Natural killer cell (primary cell): ENCODE results near the gene GALT. TPM values are rescaled to one million over a fixed set of nuclear protein-coding genes. Genes with fewer than 3 reads are reported as not detected.
A peak's percentile ranks its signal among the peaks of the same experiment; 100 is the strongest.

Source experiments
- ATAC-seq, 3 donors: fragments of 150-1000 bp in 2 of 3; fragments of 200-7000 bp in 1 of 3; cut with Tn5 transposase; 1 replicate in 1 of 3; 2 replicates in 2 of 3; pipeline ENCODE4 v1.10.0; 2021; ENCODE audit warnings: mild to moderate bottlenecking in 2 of 3, moderate library complexity in 2 of 3
- DNase-seq, 2 donors: peaks; one replicate each; pipeline versions ENCODE4 v3.0.0 to v3.0.0-alpha.2; 2013 to 2021; ENCODE audit warnings: mixed read lengths in 1 of 2
- H3K27ac ChIP-seq: one replicate; pipeline ENCODE4 v1.5.1; 2013; ENCODE audit warnings: mild to moderate bottlenecking, low read length
- H3K27me3 ChIP-seq: one replicate; pipeline ENCODE4 v1.6.1; 2013; ENCODE audit warnings: low read length; ENCODE audit not compliant: control insufficient read depth, insufficient read depth
- H3K36me3 ChIP-seq: one replicate; pipeline ENCODE4 v1.6.1; 2013; ENCODE audit warnings: low read length; ENCODE audit not compliant: control insufficient read depth, insufficient read depth
- H3K4me1 ChIP-seq: one replicate; pipeline ENCODE4 v1.6.1; 2013; ENCODE audit warnings: low read length; ENCODE audit not compliant: control insufficient read depth, insufficient read depth
- H3K4me3 ChIP-seq: one replicate; pipeline ENCODE4 v1.5.1; 2013; ENCODE audit warnings: low read length
- H3K9me3 ChIP-seq: one replicate; pipeline ENCODE4 v1.6.1; 2013; ENCODE audit warnings: low read length; ENCODE audit not compliant: control insufficient read depth, insufficient read depth
- H3K27ac Mint-ChIP-seq, 2 donors: one replicate each; pipeline ENCODE4 v1.8.0; 2022; ENCODE audit warnings: mild to moderate bottlenecking in 2 of 2, mixed read lengths in 2 of 2, moderate library complexity in 1 of 2
- H3K27me3 Mint-ChIP-seq, 2 donors: one replicate each; pipeline ENCODE4 v1.8.0; 2022; ENCODE audit warnings: low read depth in 2 of 2, mixed read lengths in 2 of 2
- H3K36me3 Mint-ChIP-seq: one replicate; pipeline ENCODE4 v1.8.0; 2022; ENCODE audit warnings: mixed read lengths
- H3K4me1 Mint-ChIP-seq, 2 donors: one replicate each; pipeline ENCODE4 v1.8.0; 2022; ENCODE audit warnings: mixed read lengths in 2 of 2
- H3K4me3 Mint-ChIP-seq: one replicate; pipeline ENCODE4 v1.8.0; 2022; ENCODE audit warnings: mild to moderate bottlenecking, moderate library complexity, mixed read lengths
- H3K9me3 Mint-ChIP-seq, 2 donors: one replicate each; pipeline ENCODE4 v1.8.0; 2022; ENCODE audit warnings: mixed read lengths in 2 of 2
- WGBS: methylation state at CpG from one replicate; pipeline ENCODE4 v1.1.7; 2013; ENCODE audit warnings: missing lambda C conversion rate; ENCODE audit not compliant: insufficient coverage; 5-methylcytosine and 5-hydroxymethylcytosine counted together
- intact Hi-C: fragments of 100-400 bp; cut with micrococcal nuclease; formaldehyde crosslinking; loops from one replicate; pipeline ENCODE4 v1.14.2; 2022
- total RNA-seq, 4 donors: library from RNA; stranded (reverse); fragments of 120-200 nt in 1 of 4; gene quantifications; one replicate each; pipeline versions ENCODE4 v1.2.3 to v1.2.4, GENCODE V29; 2013 to 2022
- TF ChIP-seq, protein P1 (sequence below): fragments of 200-600 bp; IDR thresholded peaks from one replicate; pipeline ENCODE4 v1.8.0; 2022; ENCODE audit warnings: antibody characterized with exemption

GALT gene
- total RNA-seq, 3 donors from 2014 or later (not counting 1 experiment from before 2014, with no cell fraction given), result 81.9 to 118 (median 89.3) TPM

DNA sequence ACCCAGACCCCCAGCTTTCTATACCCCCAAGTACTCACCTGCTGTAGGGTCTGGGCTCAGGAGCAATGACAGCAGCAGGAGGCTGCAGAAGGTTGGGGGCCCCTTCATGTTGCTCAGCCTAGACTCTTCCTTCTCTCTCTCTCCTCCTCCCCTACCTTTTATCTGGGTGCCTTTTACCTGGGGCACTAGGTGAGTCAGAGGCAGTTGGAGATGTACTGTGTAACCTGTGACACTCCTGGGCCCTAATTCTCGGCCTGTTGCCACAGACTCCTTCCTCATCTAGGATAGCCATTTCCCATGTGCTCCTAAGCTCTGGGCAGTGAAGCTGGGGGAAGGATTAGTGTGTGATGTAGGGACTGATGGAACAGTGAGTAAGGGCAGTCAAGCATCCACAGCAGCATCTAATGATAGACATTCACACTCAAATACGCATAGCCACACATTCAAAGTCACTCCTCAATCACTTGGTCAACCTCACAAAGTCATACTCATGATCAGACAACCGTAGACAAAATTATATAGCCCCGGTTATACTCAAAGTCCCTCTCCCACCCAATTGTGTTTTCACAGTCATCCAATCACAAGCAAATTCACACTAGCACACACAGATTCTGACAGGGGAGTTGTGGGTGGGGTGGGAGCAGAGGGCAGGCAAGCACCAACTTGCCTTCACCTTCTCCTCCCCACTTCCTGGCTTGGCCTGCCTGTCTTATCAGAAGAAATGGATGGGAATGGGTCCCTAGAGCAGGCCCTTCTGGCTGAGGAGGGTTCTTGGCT, 16.2 kb downstream of the GALT start, which contains the start of gene CCL27:
TSS of gene CCL27 (minus strand) at position 132 of the 777 bp plus-strand sequence. CDS start at position 108, 24 bp downstream.
- H3K9me3 ChIP-seq, result no peaks in the 10 kb centered on the region
- peak within 1 kb of the TSS; percentile 8 for H3K27ac ChIP-seq
- no peaks in the 10 kb centered on the region for H3K9me3 Mint-ChIP-seq
- peak within 1 kb of the TSS in 1 of 2 donors; percentile 9 for H3K27ac Mint-ChIP-seq
- H3K36me3 ChIP-seq, result peaks cover 3% of the 10 kb centered on the region
- H3K36me3 Mint-ChIP-seq, result no peaks in the 10 kb centered on the region
- H3K4me3 Mint-ChIP-seq, result no peak within 1 kb of the TSS
- no peak for DNase-seq
- TF ChIP-seq, protein P1, sequence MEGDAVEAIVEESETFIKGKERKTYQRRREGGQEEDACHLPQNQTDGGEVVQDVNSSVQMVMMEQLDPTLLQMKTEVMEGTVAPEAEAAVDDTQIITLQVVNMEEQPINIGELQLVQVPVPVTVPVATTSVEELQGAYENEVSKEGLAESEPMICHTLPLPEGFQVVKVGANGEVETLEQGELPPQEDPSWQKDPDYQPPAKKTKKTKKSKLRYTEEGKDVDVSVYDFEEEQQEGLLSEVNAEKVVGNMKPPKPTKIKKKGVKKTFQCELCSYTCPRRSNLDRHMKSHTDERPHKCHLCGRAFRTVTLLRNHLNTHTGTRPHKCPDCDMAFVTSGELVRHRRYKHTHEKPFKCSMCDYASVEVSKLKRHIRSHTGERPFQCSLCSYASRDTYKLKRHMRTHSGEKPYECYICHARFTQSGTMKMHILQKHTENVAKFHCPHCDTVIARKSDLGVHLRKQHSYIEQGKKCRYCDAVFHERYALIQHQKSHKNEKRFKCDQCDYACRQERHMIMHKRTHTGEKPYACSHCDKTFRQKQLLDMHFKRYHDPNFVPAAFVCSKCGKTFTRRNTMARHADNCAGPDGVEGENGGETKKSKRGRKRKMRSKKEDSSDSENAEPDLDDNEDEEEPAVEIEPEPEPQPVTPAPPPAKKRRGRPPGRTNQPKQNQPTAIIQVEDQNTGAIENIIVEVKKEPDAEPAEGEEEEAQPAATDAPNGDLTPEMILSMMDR, result no peak
- intact Hi-C loops, result no loop called here
- no peaks in the 10 kb centered on the region for H3K27me3 ChIP-seq
- ATAC-seq, result no peak
- H3K27me3 Mint-ChIP-seq, result no peaks in the 10 kb centered on the region
- peaks cover 24% of the 10 kb centered on the region for H3K4me1 ChIP-seq
- WGBS, result 91% methylated on average over 3 of the region's 4 CpGs
- H3K4me3 ChIP-seq, result no peak within 1 kb of the TSS
- H3K4me1 Mint-ChIP-seq, result peaks cover 11 to 26% of the 10 kb centered on the region in 2 donors

- Mint-ChIP-seq H3K4me3 (no peak overlapping the region), H3K36me3 (no peaks in the 10 kb centered on the region), H3K27ac (peak overlapping the region in 1 of 2 donors; percentile 9), H3K9me3 (no peaks in the 10 kb centered on the region), H3K27me3 (no peaks in the 10 kb centered on the region), H3K4me1 (peaks cover 11 to 26% of the 10 kb centered on the region in 2 donors)
- peak in 1 of 2 donors; percentile 67 for DNase-seq
- Histone ChIP-seq H3K27ac (no peak overlapping the region), H3K36me3 (peaks cover 3% of the 10 kb centered on the region), H3K4me3 (no peak overlapping the region), H3K9me3 (no peaks in the 10 kb centered on the region), H3K4me1 (peaks cover 24% of the 10 kb centered on the region), H3K27me3 (no peaks in the 10 kb centered on the region)
- intact Hi-C loops, result no loop called here
- ATAC-seq, result no peak
- TF ChIP-seq, protein P1, result no peak
Measured at GRCh38 chr9:34663303-34663605, 16.8 kb downstream of the GALT start.

DNA sequence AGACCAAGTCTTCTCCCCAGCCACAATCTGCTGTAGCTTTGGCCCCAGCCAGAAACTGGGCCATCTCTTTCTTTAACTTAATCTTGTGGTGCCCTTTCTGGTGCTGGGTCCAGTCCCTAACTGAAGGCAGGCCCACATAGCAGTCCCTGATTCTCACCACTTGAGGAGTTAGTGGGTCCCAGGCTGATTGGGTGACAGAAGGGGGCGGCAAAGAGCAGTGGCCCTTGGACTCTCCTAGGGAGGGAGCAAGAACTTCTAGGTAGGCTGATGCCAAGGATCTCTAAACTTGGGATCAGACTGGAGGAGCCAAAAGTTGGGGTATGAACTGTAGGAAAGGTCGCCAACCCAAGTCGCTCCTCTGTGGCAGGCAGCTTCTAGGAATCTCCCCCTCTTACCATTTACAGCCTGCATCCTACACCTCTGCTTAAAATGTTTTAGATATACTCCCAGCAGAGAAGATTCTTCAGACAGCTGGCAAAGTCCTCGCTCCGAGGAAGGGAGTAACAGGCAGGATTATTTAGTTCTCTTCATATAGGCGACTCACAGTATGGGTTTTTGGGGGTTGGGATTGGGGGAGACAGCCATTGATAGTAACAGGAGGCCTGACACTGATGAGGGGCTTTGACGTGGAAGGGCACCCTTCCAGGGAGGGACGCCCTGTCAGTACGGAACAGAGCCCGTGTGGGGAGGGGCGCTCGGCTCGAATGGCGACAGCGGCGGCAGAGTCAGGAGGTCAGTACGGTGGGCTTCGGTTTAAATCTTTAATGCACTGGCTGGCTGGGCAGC, 18.0 kb downstream of the GALT start:
- H3K27ac ChIP-seq, result peak overlapping the region; percentile 7
- H3K27me3 ChIP-seq, result no peaks in the 10 kb centered on the region
- peak overlapping the region; percentile 86 to 92 for H3K27ac Mint-ChIP-seq
- peaks cover 11 to 26% of the 10 kb centered on the region in 2 donors for H3K4me1 Mint-ChIP-seq
- 23% methylated on average over 18 of the region's 18 CpGs for WGBS
- ATAC-seq (peak; percentile 43 to 57 (median 46)), DNase-seq (peak; percentile 65 to 86)
- H3K27me3 Mint-ChIP-seq, result no peaks in the 10 kb centered on the region
- intact Hi-C loops, result loop anchor here (1.0 to 2.0 kb wide), 4 partner anchors 18 to 206 kb away; partner anchors contain the start of genes DNAI1, FAM219A, GALT and SIGMAR1
- TF ChIP-seq, protein P1, result peak; percentile 84
- peaks cover 24% of the 10 kb centered on the region for H3K4me1 ChIP-seq
- no peaks in the 10 kb centered on the region for H3K36me3 Mint-ChIP-seq
- peaks cover 3% of the 10 kb centered on the region for H3K36me3 ChIP-seq
- H3K4me3 ChIP-seq, result peak overlapping the region; percentile 54
- peak overlapping the region; percentile 90 for H3K4me3 Mint-ChIP-seq
- H3K9me3 Mint-ChIP-seq, result no peaks in the 10 kb centered on the region
- no peaks in the 10 kb centered on the region for H3K9me3 ChIP-seq
